HEK293 (cell line): ENCODE measurements around the gene IGFL1.
A peak's percentile ranks its signal among the peaks of the same experiment; 100 is the strongest.

ENCODE experiments used
- CTCF ChIA-PET: fragments of 350-600 bp; formaldehyde crosslinking; extraction: SDS; loops from one replicate; lab custom pipeline; 2021; ENCODE audit warnings: antibody characterized with exemption; lab: Yijun Ruan, JAX
- POLR2A ChIA-PET: fragments of 300-600 bp; formaldehyde crosslinking; extraction: SDS; loops from one replicate; lab custom pipeline; 2020; ENCODE audit warnings: antibody characterized with exemption, inconsistent platforms; lab: Yijun Ruan, JAX
- H3K27ac ChIP-seq: fragments of 200-500 bp; sonication (Bioruptor generic); 2 replicates; pipeline ENCODE4 v1.5.1; 2014; ENCODE audit warnings: low read depth, low read length, control low read depth, inconsistent platforms; ENCODE audit errors: extremely low read depth
- H3K36me3 ChIP-seq, 2 experiments: fragments of 200-500 bp in 1 of 2; sonication (Bioruptor generic) in 1 of 2; 1 replicate in 1 of 2; 2 replicates in 1 of 2; pipeline ENCODE4 v1.5.1; 2014 to 2017; ENCODE audit warnings: inconsistent platforms in 2 of 2, low read length in 2 of 2; ENCODE audit not compliant: control insufficient read depth in 2 of 2, insufficient read depth in 1 of 2
- H3K4me1 ChIP-seq: fragments of 200-500 bp; sonication (Bioruptor generic); 2 replicates; pipeline ENCODE4 v1.5.1; 2014; ENCODE audit warnings: mild to moderate bottlenecking, low read length, inconsistent platforms; ENCODE audit not compliant: control insufficient read depth, insufficient read depth
- H3K4me3 ChIP-seq: 2 replicates; pipeline ENCODE4 v1.5.1; 2011; ENCODE audit warnings: low read depth, mild to moderate bottlenecking, control low read depth, low read length, moderate library complexity
- H3K9me3 ChIP-seq: fragments of 200-500 bp; sonication (Bioruptor generic); 2 replicates; pipeline ENCODE4 v1.5.1; 2014; ENCODE audit warnings: low read depth, low read length, inconsistent platforms; ENCODE audit not compliant: control insufficient read depth, insufficient read depth
- BCL11B ChIP-seq: fragments of 450-650 bp; formaldehyde crosslinking; IDR thresholded peaks from 2 replicates; pipeline ENCODE4 v1.5.1; 2016; ENCODE audit warnings: low read depth, missing biosample characterization, missing genetic modification characterization
- IKZF3 ChIP-seq: fragments of 450-650 bp; IDR thresholded peaks from 2 replicates; pipeline ENCODE4 v1.5.0; 2018; ENCODE audit warnings: missing biosample characterization, mild to moderate bottlenecking, missing genetic modification characterization, moderate library complexity
- KLF7 ChIP-seq: fragments of 450-650 bp; formaldehyde crosslinking; IDR thresholded peaks from 2 replicates; pipeline ENCODE4 v1.5.1; 2016; ENCODE audit warnings: missing biosample characterization, missing genetic modification characterization, borderline replicate concordance
- PATZ1 ChIP-seq: fragments of 450-650 bp; formaldehyde crosslinking; IDR thresholded peaks from 2 replicates; pipeline ENCODE4 v1.5.1; 2016; ENCODE audit warnings: missing biosample characterization, missing genetic modification characterization
- PRDM6 ChIP-seq: fragments of 450-650 bp; formaldehyde crosslinking; IDR thresholded peaks from 2 replicates; pipeline ENCODE4 v1.5.1; 2017; ENCODE audit warnings: missing biosample characterization, missing genetic modification characterization
- SCRT2 ChIP-seq: fragments of 450-650 bp; formaldehyde crosslinking; IDR thresholded peaks from 2 replicates; pipeline ENCODE4 v1.5.1; 2016; ENCODE audit warnings: missing biosample characterization, missing genetic modification characterization
- ZBTB11 ChIP-seq: fragments of 450-650 bp; formaldehyde crosslinking; conservative IDR thresholded peaks from 2 replicates; pipeline ENCODE4 v1.5.1; 2016; ENCODE audit warnings: low read depth, missing biosample characterization, missing genetic modification characterization
- ZBTB21 ChIP-seq: fragments of 450-650 bp; formaldehyde crosslinking; IDR thresholded peaks from 2 replicates; pipeline ENCODE4 v1.5.1; 2017; ENCODE audit warnings: missing biosample characterization, missing genetic modification characterization
- ZBTB48 ChIP-seq: fragments of 450-650 bp; formaldehyde crosslinking; IDR thresholded peaks from 2 replicates; pipeline ENCODE4 v1.5.1; 2016; ENCODE audit warnings: missing biosample characterization, missing genetic modification characterization
- ZNF221 ChIP-seq: fragments of 450-650 bp; formaldehyde crosslinking; IDR thresholded peaks from 2 replicates; pipeline ENCODE4 v1.5.1; 2017; ENCODE audit warnings: missing biosample characterization, missing genetic modification characterization, borderline replicate concordance
- ZNF280C ChIP-seq: fragments of 450-650 bp; formaldehyde crosslinking; IDR thresholded peaks from 2 replicates; pipeline ENCODE4 v1.5.1; 2016; ENCODE audit warnings: missing biosample characterization, missing genetic modification characterization
- ZNF302 ChIP-seq: fragments of 450-650 bp; formaldehyde crosslinking; IDR thresholded peaks from 2 replicates; pipeline ENCODE4 v1.5.1; 2016; ENCODE audit warnings: missing biosample characterization, missing genetic modification characterization, low read depth
- ZNF354C ChIP-seq: fragments of 450-650 bp; formaldehyde crosslinking; IDR thresholded peaks from 2 replicates; pipeline ENCODE4 v1.5.1; 2016; ENCODE audit warnings: missing biosample characterization, missing genetic modification characterization, low read depth, borderline replicate concordance
- ZNF362 ChIP-seq: fragments of 450-650 bp; formaldehyde crosslinking; IDR thresholded peaks from 2 replicates; pipeline ENCODE4 v1.5.1; 2016; ENCODE audit warnings: missing biosample characterization, missing genetic modification characterization
- ZNF394 ChIP-seq: fragments of 450-650 bp; formaldehyde crosslinking; IDR thresholded peaks from 2 replicates; pipeline ENCODE4 v1.5.1; 2016; ENCODE audit warnings: missing biosample characterization, missing genetic modification characterization, mild to moderate bottlenecking, moderate library complexity, borderline replicate concordance
- ZNF404 ChIP-seq: fragments of 450-650 bp; formaldehyde crosslinking; IDR thresholded peaks from 2 replicates; pipeline ENCODE4 v1.5.1; 2017; ENCODE audit warnings: missing biosample characterization, missing genetic modification characterization
- ZNF416 ChIP-seq: fragments of 450-650 bp; formaldehyde crosslinking; IDR thresholded peaks from 2 replicates; pipeline ENCODE4 v1.5.1; 2016; ENCODE audit warnings: missing biosample characterization, missing genetic modification characterization
- ZNF558 ChIP-seq: fragments of 450-650 bp; formaldehyde crosslinking; IDR thresholded peaks from 2 replicates; pipeline ENCODE4 v1.5.1; 2016; ENCODE audit warnings: missing biosample characterization, missing genetic modification characterization
- ZNF610 ChIP-seq: fragments of 450-650 bp; formaldehyde crosslinking; IDR thresholded peaks from 2 replicates; pipeline ENCODE4 v1.5.1; 2016; ENCODE audit warnings: missing biosample characterization, missing genetic modification characterization, borderline replicate concordance
- ZNF623 ChIP-seq: fragments of 450-650 bp; formaldehyde crosslinking; IDR thresholded peaks from 2 replicates; pipeline ENCODE4 v1.5.1; 2016; ENCODE audit warnings: missing biosample characterization, missing genetic modification characterization
- ZNF626 ChIP-seq: fragments of 450-650 bp; sonication (Bioruptor Pico); formaldehyde crosslinking; IDR thresholded peaks from 2 replicates; pipeline ENCODE4 v1.5.1; 2018; ENCODE audit warnings: missing biosample characterization, missing genetic modification characterization, inconsistent platforms
- ZNF654 ChIP-seq: fragments of 450-650 bp; formaldehyde crosslinking; IDR thresholded peaks from 2 replicates; pipeline ENCODE4 v1.5.1; 2016; ENCODE audit warnings: low read depth, missing biosample characterization, missing genetic modification characterization
- ZNF658 ChIP-seq: fragments of 450-650 bp; formaldehyde crosslinking; IDR thresholded peaks from 2 replicates; pipeline ENCODE4; 2016; ENCODE audit warnings: missing biosample characterization, missing genetic modification characterization
- ZNF747 ChIP-seq: fragments of 450-650 bp; formaldehyde crosslinking; IDR thresholded peaks from 2 replicates; pipeline ENCODE4 v1.5.1; 2016; ENCODE audit warnings: missing biosample characterization, missing genetic modification characterization
- ZNF76 ChIP-seq: fragments of 450-650 bp; formaldehyde crosslinking; IDR thresholded peaks from 2 replicates; pipeline ENCODE4; 2016; ENCODE audit warnings: low read depth, missing biosample characterization, missing genetic modification characterization, borderline replicate concordance
- ZSCAN4 ChIP-seq: fragments of 450-650 bp; formaldehyde crosslinking; IDR thresholded peaks from 2 replicates; pipeline ENCODE4 v1.5.1; 2017; ENCODE audit warnings: missing biosample characterization, missing genetic modification characterization

The IGFL1 gene

GRCh38 chr19:46265217-46265828, 35.8 kb downstream of the IGFL1 start (continued):
- TF ChIP-seq ZNF394 = no peak
- TF ChIP-seq ZBTB11 (tag by site-specific recombination) = no peak
- no peak for TF ChIP-seq ZNF302
- TF ChIP-seq ZNF654 (tag by site-specific recombination) = peak; percentile 86
- no peak for TF ChIP-seq ZNF610 (tag by site-specific recombination)
- no peak for TF ChIP-seq BCL11B (tag by site-specific recombination)
- TF ChIP-seq PRDM6 (tag by site-specific recombination) = no peak
- TF ChIP-seq KLF7 (tag by site-specific recombination) = no peak
- no peak for TF ChIP-seq ZNF280C
- no peak for TF ChIP-seq ZBTB48
- TF ChIP-seq ZNF747 (tag by site-specific recombination) = no peak
- no peak for TF ChIP-seq ZNF362 (tag by site-specific recombination)
- no peak for TF ChIP-seq ZNF558 (tag by site-specific recombination)
- no peak for TF ChIP-seq ZNF416 (tag by site-specific recombination)
- TF ChIP-seq SCRT2 (tag by site-specific recombination) = peak; percentile 97

- Histone ChIP-seq H3K4me1 (no peaks in the 10 kb centered on the region), H3K4me3 (no peak overlapping the region), H3K9me3 (no peaks in the 10 kb centered on the region), H3K36me3 (no peaks in the 10 kb centered on the region), H3K27ac (no peak overlapping the region)
- POLR2A ChIA-PET = no interaction called here
- CTCF ChIA-PET = interaction anchor here (1.5 to 12.7 kb wide), 4 partner anchors 80 to 241 kb away, joined by 5 to 431 read pairs (median 40); no protein-coding TSS in a partner anchor
- no peak for TF ChIP-seq ZNF610 (tag by site-specific recombination)
- TF ChIP-seq ZNF354C (tag by site-specific recombination) = no peak
- TF ChIP-seq ZNF404 = no peak
- no peak for TF ChIP-seq IKZF3 (tag by site-specific recombination)
- TF ChIP-seq ZSCAN4 = no peak
- TF ChIP-seq ZNF76 (tag by site-specific recombination) = no peak
- TF ChIP-seq ZNF221 (tag by site-specific recombination) = no peak
- no peak for TF ChIP-seq ZBTB21
- TF ChIP-seq ZNF623 (tag by site-specific recombination) = no peak
- TF ChIP-seq ZNF626 (tag by site-specific recombination) = no peak
- TF ChIP-seq ZNF658 (tag by site-specific recombination) = no peak
- no peak for TF ChIP-seq PATZ1
These were observed 39.6 kb downstream of the IGFL1 start for GRCh38 chr19:46269101-46269500.
